ENCODE data around the gene R3HDM2.

The R3HDM2 gene

GRCh38 chr12:57235017-57235727 lies 195.7 kb downstream of the R3HDM2 start:
- in situ Hi-C loops (cut with MboI; ENCODE audit: low sequenced_read_pairs), result no loop called here

GRCh38 chr12:57234571-57235016 lies 196.2 kb downstream of the R3HDM2 start:
- in situ Hi-C loops (cut with MboI; ENCODE audit: low sequenced_read_pairs), result no loop called here

- in situ Hi-C loops (cut with MboI; ENCODE audit: low sequenced_read_pairs), result no loop called here
Measured at GRCh38 chr12:57234233-57234570, 196.6 kb downstream of the R3HDM2 start.

- in situ Hi-C loops (cut with MboI; ENCODE audit: low sequenced_read_pairs), result no loop called here
Measured at GRCh38 chr12:57233357-57234232, 197.2 kb downstream of the R3HDM2 start.

- in situ Hi-C loops (cut with MboI; ENCODE audit: low sequenced_read_pairs), result no loop called here
Measured at GRCh38 chr12:57232156-57232756, 198.6 kb downstream of the R3HDM2 start.

- in situ Hi-C loops (cut with MboI; ENCODE audit: low sequenced_read_pairs), result no loop called here
Measured at GRCh38 chr12:57231276-57232021, 199.4 kb downstream of the R3HDM2 start.

- in situ Hi-C loops (cut with MboI; ENCODE audit: low sequenced_read_pairs), result no loop called here
Measured at GRCh38 chr12:57230381-57231155, 200.3 kb downstream of the R3HDM2 start.

- in situ Hi-C loops (cut with MboI; ENCODE audit: low sequenced_read_pairs), result no loop called here
Measured at GRCh38 chr12:57229634-57230380, 201.0 kb downstream of the R3HDM2 start, which contains the start of gene SHMT2. Gene SHMT2, plus strand, starts transcription at chr12:57229711. Its CDS starts 68 bp downstream, at chr12:57229779.

- in situ Hi-C loops (cut with MboI; ENCODE audit: low sequenced_read_pairs), result no loop called here
Measured at GRCh38 chr12:57229046-57229633, 201.7 kb downstream of the R3HDM2 start.

GRCh38 chr12:57227315-57228115 lies 203.3 kb downstream of the R3HDM2 start:
- in situ Hi-C loops (cut with MboI; ENCODE audit: low sequenced_read_pairs), result no loop called here

- in situ Hi-C loops (cut with MboI; ENCODE audit: low sequenced_read_pairs), result no loop called here
Measured at GRCh38 chr12:57226588-57227314, 204.1 kb downstream of the R3HDM2 start.

GRCh38 chr12:57225680-57226210 lies 205.1 kb downstream of the R3HDM2 start:
- in situ Hi-C loops (cut with MboI; ENCODE audit: low sequenced_read_pairs), result no loop called here

- in situ Hi-C loops (cut with MboI; ENCODE audit: low sequenced_read_pairs), result no loop called here
Measured at GRCh38 chr12:57224973-57225679, 205.7 kb downstream of the R3HDM2 start.

GRCh38 chr12:57224278-57224972 lies 206.4 kb downstream of the R3HDM2 start:
- in situ Hi-C loops (cut with MboI; ENCODE audit: low sequenced_read_pairs), result no loop called here

GRCh38 chr12:57223191-57224165 lies 207.4 kb downstream of the R3HDM2 start:
- in situ Hi-C loops (cut with MboI; ENCODE audit: low sequenced_read_pairs), result no loop called here

All from HL-60/S4 treated with phorbol 12-myristate 13-acetate at 8.2 ng/mL for 4 days and 3 days (cell line).